Amniotic epithelial cell (primary cell): ENCODE results near the gene DCLK2.
A peak's percentile ranks its signal among the peaks of the same experiment; 100 is the strongest.

ENCODE experiments used
- DNase-seq: peaks from one replicate; pipeline ENCODE4 v3.0.0-alpha.2; 2010; ENCODE audit warnings: low read depth

The DCLK2 gene

DNA sequence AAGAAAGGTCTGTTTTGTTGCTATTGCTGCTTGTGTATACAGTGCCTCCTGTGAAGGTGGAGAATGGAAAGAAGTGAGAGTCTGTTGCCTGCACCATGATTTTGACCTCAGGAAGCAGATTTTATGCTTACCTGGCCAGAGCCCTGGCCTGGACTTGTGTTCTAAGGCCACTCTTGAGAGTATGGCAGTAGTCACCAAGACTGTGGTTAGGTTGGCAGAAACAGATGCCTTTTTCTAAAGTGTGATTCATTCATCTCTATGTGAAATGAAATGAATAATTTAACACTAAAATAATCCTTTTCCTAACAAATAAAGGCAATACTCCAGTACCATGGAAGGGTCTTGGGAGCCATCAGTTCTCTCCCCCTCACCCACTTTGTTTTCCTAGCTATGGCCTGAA, 161.8 kb downstream of the DCLK2 start:
- DNase-seq = no peak

DNA sequence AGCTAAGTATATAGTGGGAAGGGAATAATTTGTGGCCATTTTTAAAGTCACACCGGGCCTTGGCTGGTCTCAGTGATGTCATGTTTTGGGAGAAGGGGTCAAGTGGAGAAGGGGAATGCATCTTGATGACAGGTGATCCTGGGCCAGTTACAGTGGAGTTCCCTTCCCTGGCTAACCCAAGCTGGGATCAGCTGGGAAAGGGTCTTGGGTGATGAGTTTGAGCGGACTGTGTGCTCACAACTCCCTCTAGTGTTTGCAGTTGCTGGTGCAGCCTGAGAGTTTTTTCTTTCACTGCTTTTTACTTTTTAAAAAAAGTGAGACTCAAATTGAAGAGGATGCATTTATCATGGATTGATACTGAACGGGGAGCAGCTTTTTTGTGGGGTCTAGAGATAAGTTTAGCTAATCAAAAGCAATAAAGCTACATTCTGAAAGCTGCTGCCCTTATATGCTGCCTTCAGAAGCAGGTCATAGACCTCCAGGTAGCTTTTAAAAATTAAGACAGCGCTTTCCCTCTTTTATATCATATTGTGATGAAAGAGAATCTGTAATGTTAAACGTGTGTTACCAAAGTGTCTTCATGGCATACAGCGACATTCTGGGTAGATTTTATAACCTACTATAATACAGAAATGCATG, 164.7 kb downstream of the DCLK2 start:
- DNase-seq = peak; percentile 38

DNA sequence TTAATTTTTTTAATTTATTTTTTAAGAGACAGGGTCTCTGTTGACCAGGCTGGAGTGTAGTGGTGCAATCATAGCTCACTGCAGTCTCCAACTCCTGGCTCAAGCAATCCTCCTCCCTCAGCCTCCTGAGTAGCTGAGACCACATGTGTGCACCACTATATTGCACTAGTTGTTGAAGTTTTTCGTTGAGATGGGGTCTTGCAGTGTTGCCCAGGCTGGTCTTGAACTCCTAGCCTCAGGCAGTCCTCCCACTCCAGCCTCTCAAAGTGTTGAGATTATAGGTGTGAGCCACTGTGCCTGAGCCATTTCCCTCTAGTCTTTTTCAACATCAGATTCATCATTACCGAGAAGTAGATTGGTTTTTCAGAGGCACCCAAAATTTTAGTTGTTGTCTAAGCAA, 165.7 kb downstream of the DCLK2 start:
- DNase-seq = no peak

DNA sequence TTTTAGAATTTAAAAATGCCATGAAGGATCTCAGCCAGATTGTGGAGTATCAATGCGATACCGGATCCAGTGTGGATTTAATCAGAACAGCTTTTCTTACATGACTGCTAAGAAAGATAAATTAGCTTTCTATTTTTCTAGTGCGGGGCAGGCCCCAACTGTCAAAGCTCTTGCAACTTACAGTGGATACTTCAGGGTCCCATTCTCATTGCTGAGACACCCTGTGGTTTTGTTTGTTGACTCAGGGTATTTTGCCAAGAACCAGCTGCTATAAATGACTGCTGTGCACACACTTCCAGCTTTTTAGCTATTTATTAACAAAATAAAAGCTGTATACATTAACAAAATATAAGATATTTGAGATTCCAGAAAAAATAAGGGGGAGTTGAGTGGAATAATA, 166.4 kb downstream of the DCLK2 start:
- DNase-seq = peak; percentile 34

DNA sequence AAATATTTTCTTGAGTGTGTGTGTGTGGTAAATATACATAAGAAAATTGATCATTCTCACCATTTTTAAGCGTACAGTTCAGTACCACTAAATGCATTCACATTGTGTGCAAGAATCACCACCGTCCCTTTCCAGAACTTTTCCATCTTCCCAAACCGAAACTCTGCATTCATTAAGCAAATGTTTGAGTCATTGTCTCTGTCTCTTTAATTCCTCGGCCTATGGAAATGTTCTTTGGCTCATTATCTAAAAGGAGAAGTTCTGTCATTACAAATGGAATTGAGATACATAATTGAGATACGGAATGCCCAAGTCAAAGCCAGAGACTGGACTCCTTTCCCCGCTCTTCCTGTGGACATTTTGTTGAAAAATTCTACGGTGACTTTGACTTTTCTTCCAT, 168.9 kb downstream of the DCLK2 start:
- DNase-seq = no peak

DNA sequence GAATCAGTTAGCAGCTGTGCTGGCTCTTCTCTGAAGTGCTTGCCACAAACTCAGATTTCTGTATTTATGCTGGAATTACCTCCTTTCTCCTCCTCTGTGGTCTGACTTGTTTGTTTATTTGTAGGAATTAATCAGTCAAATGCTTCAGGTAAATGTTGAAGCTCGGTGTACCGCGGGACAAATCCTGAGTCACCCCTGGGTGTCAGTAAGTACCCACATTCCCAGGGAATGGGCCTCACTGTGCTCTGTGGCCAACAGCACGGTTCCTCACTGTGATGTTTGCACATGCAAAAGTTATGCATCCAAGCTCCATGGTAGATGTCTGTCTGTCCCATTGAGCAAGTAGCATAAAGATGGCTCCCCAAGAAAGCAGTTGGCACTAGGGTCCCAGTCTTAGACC, 169.9 kb downstream of the DCLK2 start:
- DNase-seq = peak; percentile 49

DNA sequence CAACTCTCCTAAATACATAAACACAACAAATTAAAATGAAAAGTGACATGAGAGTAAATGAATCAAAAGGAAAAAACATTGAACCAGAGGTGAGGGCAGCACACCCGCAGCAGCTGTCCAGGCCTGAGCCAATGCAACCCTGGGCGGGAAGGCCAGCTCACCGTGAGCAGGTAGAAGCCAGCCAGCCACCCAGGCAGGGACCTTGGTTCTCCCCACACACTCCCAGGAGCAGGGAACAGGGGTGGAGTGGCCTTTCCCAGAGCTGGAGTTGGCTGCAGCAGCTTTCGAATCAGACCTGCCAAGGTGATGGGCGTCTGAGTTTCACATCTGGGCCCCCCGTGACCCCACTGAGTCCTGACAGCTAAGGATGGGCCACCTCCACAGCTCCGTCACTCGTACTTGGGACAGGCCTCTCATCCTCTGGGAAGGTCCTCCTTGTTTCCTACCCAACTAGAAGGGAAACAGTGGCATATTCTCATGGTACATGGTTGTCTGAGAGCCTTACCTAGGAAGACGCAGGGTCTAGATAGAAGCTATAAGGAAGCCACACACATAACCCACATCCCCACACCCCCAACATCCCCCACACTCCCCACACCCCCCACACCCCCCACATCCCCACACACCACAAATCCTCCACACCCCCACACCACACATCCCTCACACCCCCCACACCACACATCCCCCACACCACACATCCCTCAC, 172.2 kb downstream of the DCLK2 start:
- DNase-seq = no peak

DNA sequence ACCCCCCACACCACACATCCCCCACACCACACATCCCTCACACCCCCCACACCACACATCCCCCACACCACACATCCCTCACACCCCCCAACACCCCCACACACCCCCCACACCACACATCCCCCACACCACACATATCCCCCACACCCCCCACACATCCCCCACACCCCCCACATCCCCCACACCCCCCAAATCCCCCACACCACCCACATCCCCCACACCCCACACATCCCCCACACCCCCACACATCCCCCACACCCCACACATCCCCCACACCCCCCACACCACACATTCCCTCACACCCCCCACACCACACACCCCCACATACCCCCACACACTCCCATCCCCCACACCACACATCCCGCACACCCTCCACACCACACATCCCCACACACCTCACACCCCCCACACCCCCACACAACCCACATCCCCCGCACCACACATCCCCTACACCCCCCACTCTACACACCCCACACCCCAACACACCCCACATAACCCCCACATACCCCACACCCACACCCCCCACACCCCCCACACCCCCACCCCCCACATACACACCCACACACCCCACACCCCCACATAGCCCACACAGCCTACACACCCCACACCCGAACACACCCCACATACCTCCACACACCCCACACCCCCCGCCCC, 172.9 kb downstream of the DCLK2 start:
- DNase-seq = no peak

DNA sequence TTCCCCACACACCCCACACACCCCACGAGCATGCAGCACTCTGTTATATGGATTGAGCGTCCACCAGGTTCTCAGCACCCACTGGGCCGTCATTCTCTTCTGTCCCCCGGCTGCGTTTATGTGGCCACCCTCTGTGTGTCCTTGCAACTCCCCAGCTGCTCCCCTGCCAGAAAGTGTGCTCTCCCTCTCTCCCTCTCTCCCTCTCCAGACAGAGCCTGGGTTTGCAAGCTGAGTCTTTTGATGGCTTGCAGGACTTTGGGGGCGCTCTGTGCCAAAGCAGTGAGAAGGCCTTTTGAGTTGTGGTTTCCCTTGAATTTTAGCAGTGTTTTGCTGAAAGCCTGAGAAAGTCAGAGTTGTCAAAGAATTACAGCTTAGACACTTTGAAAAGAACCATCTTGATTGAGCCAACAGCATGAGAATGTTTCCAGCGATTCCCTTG, 173.5 kb downstream of the DCLK2 start:
- DNase-seq = peak; percentile 65

DNA sequence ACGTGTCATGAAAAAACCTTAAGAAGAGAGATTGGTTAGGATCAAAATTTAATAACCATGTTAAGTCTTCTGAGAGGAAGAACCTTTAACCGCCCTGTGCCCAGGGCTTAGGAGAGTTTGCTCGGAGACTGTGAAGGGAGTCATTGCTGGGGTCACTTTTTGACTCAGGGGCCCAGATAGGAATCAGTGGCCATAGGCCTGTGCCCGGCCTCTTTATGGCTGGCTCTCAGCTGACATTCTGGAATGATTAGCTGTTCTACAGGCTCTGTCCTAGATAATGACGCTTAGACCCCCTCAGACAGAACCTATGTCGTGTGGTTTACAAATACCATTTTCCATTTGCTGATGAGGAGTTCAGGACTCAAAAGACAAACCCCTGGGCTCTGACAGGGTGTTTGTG, 174.1 kb downstream of the DCLK2 start:
- no peak for DNase-seq

DNA sequence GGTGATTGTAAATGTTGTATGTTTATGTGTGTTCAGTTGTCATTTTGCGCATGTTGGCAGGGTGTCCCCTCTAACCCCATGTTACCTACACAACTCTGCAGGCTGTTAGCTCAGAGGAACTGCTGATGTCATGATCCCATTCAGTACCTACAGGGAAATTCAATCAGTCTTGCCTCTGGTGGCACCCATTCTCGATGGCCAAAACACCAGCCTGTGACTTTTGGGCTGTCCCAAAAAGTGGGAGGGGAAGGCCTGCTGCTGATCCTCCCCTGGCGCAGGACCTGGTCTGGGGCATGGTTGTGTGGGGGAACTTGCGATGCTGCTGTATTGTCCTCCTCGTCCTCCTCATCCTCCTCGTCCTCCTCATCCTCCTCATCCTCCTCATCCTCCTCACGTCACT, 174.5 kb downstream of the DCLK2 start:
- no peak for DNase-seq

DNA sequence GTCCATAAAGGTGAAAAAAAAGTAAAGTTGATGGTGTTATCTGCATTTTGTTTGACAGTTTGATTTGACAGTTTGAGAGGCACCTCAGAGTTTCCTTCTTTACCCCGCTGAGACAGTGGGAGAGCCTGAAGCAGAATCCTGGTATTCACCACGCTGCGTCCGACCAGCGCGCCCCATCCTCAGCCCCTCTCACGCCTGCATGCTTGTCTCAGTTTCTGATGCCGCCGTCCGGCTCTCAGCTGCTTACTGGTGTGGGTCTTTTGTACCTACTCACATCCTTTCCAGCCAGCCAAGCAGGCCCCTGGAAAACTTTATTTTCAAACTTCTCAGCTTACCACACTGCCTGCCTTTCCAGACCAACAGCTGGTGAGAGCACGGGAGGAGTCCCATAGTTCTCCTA, 175.2 kb downstream of the DCLK2 start:
- no peak for DNase-seq

DNA sequence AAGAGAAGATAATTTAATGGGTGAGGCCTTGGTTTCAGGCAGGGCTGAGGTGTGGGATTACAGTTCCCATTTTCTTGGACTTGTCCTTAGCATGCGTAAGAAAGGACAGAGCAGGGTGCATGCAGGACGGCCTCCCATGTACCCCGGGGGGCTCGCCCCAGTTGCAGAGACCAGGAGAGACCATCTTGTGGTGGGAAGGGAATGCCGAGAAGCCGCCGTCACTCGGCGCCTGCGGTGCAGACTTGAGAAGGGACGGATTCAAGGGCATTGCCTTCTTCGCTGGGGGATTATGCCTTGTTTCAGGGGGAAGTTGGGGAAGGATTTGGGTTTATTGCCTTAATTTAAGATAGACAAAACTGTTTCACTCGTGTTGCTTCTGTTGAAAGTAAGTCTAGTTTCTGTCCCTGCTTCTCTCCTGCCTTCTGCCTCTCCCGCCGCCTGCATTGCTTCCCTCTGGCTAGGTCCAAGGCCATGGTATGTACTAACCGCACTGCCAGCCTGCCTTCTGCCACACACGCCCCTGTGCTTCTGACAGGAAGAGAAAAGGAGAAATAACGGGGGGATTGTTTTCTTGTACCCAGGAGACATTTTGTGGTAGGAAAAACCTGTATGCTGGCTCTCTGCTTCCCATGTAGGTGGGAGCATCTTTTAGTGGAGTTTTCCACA, 175.9 kb downstream of the DCLK2 start:
- no peak for DNase-seq

DNA sequence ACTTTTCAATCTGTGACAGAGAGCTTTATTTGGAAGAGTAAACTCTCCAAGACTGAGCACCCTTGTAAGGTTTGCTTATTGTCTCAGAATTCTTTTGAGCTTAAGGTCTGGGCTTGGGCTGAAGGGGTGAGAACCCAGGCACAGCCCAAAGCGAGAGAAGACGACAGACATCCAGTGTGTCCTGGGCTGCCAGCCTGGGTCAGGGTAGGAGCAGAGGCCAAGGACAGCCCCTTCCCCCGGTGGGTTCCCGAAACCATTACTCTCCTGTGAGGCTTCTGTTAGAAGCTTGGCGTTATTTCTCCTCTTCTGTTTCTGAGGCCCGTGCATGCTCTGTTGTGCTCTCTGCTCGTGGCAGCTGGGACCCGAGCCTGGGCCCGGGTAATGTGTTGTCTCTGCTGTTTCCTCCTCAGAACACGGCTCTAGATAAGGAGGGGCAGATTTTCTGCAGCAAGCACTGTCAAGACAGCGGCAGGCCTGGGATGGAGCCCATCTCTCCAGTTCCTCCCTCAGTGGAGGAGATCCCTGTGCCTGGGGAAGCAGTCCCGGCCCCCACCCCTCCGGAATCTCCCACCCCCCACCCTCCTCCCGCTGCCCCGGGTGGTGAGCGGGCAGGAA, 177.5 kb downstream of the DCLK2 start:
- DNase-seq = no peak

DNA sequence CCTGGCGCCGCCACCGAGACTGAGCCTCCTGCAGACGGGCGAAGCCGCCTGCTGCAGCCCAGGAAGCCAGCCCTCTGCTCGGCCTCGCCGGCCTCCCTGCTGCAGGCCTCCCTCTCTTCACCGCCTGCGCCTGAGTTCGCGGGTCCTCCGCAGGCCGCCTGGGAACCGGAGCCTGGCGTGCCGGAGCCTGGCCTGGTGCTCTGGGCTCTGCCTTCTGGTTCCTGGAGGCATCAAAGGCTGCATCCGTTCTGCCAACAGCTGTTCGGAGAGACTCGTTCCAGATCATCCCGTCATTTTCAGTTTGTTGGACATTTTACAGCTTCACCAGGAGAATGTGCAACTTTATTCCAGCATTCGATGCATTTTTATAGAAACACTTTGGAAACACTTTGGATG, 178.0 kb downstream of the DCLK2 start:
- no peak for DNase-seq

DNA sequence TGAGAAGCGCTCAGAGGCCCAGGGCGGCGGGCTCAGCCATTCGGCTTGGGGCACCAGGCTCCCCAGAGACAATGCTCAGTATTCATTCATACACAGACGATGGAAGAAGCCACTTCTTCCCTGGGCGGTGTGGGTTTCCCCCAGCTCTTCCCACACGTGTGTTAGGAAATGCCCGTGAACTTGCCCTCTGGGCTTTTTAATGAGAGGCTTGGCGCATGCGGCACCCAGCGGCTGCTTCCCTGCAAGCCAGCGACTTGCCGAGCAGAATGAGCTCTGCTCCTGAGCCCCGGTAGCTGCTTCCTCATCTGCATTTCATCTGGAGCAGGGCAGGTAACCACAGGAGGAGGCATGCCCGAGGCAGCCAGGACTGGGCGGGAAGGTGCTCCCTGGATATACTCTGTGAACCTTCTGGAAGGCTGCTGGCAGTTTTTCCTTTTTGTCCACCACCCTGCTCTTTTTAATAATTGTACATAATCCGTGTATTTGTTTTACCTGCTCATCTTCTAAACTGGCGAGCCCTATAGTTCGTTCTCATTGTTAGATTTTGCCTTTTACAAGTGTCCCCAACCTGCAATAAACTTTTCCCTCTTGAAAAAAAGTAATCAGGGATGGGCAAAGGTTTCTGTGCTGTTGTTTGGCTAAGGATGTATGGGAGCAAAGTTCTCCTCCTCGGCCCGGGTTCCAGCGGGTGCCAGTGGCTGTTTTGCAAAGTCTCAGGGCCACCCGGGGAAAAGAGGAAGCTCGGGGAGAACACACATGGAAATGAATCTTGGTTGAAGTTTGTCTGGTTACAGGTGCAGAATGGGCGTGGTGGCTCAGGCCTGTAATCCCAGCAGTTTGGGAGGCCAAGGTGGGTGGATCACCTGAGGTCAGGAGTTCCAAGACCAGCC, 178.8 kb downstream of the DCLK2 start:
- no peak for DNase-seq

DNA sequence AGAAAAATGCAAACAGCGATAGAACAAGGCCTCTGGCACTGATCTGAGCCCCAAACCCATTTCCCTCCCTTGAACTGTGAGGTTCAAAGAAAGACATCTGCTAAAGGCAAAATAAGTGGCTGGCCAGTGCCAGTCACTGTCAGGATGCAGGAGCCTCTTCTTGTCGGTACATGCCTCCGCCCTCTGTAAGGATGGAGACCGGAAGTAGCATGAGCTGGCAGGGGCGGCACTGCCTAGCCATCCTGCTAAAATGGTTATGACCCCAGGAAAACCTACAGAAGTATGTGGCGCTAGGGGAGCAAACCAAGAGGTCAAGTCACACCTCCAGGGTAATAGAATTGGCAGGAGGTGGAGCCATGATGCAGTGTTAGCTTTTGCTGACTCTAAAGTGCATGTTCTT, 180.3 kb downstream of the DCLK2 start:
- DNase-seq = no peak

DNA sequence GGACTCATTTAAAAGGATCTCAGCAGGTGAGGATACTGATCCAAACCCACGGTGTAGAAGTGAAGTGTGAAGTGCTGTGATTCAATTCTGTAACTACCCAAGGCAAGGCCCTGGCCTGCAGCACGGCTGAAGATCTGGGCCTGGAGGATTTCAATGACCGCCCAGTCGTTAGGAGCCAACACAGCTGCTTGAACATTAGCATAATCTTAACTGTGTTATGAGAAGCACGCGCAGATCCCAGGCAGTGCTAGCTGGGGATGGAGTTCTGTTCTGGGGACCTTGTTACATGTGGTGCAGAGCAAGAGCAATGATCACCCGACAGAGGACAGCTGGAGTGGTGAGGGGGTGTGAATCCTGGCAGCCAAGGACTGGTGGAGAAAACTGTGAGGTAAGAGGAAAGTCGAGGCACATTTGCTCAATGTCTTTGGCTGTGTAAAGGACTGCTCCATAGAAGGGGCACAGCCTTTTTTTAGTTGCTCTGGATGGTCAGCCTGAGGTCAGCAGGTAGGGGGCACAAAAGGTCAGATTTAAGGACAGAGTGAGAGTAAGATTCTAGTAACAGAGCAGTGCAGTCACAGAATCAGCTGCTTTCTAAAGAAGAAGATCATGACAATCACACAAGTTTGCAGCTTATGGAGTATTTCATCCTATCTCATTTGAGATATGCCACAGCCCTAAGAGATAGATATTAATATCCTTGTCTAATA, 181.8 kb downstream of the DCLK2 start:
- DNase-seq = no peak

DNA sequence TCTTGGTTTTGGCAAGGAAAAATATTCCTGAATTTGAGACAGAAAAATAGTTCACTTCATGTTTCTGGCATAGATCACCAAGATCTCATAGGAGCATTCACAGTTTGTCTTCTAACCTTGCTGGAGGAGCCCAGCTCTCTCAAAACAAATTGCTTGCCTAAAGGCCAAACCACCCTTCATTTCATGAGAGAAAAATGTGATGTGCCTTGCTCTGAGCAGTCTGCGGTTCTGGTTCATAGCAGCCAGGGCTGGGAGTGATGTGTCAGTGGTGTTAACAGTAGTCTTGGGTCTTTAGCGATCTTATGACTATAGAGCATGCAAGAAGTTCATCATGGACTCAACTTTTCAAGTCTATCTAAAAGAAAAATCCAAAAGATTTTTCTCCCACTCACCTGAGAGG, 183.3 kb downstream of the DCLK2 start:
- DNase-seq = peak; percentile 56

DNA sequence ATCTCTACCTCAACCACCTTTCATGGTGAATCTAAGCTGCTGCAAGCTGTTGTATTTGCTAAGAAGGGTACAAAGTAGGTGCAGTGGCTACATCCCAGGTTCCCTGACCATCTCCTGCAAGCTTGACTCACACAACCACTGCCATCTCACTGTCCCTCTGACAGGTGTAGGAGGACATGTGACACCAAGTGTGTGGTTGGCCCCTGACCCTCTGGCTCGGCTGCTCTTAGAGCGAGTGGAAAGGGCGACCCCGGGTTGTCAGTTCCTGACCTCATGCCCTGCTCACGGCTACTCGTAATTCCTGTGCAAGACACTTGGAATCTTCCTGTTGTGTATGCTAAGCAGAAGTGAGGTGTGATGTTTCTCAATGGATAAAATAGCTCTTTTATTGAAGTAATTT, 184.4 kb downstream of the DCLK2 start:
- DNase-seq = no peak
